ENCODE results near the gene SELENOH. TPM values are rescaled to one million over a fixed set of nuclear protein-coding genes. Genes with fewer than 3 reads are reported as not detected.

SELENOH gene
- total RNA-seq, 6 experiments from 2014 or later = 57.1 to 110 (median 70.7) TPM

- no peaks in the 10 kb centered on the region for H3K9me3 ChIP-seq
- H3K4me1 ChIP-seq = peaks cover 0 to 32% (median 10%) of the 10 kb centered on the region in 4 donors
- DNase-seq (no peak), ATAC-seq (peak; percentile 41 to 54 (median 48))
- no peaks in the 10 kb centered on the region for H3K27me3 ChIP-seq
- peak overlapping the region; percentile 54 to 60 (median 57) for H3K4me3 ChIP-seq
- intact Hi-C loops (cut with DNase I) = no loop called here
- no peak for TF ChIP-seq CTCF (IDR thresholded peaks at IDR 0.05)
- no peaks in the 10 kb centered on the region for H3K36me3 ChIP-seq
- peak overlapping the region; percentile 89 to 98 (median 95) for H3K27ac ChIP-seq
- 0% methylated on average over 9 of the region's 9 CpGs for WGBS (ENCODE audit: insufficient coverage, low coverage, low lambda C conversion rate, missing lambda C conversion rate)
Observed at GRCh38 chr11:57762235-57762861, 21.1 kb downstream of the SELENOH start.

GRCh38 chr11:57763568-57763967, 22.3 kb downstream of the SELENOH start:
- intact Hi-C loops (cut with DNase I) = no loop called here
- Histone ChIP-seq H3K4me1 (peaks cover 0 to 32% (median 10%) of the 10 kb centered on the region in 4 donors), H3K27me3 (no peaks in the 10 kb centered on the region), H3K9me3 (no peaks in the 10 kb centered on the region), H3K36me3 (no peaks in the 10 kb centered on the region), H3K27ac (peak overlapping the region; percentile 89 to 98 (median 95)), H3K4me3 (peak overlapping the region; percentile 54 to 60 (median 57))
- DNase-seq (no peak), ATAC-seq (peak in 3 of 4 donors; percentile 26 to 44 (median 38))
- TF ChIP-seq CTCF (IDR thresholded peaks at IDR 0.05) (peak in 3 of 4 donors; percentile 14 to 25 (median 22)), POLR2A (IDR thresholded peaks at IDR 0.05) (no peak)
- 5% methylated on average over 1 of the region's 1 CpG for WGBS (ENCODE audit: insufficient coverage, low coverage, low lambda C conversion rate, missing lambda C conversion rate)

- WGBS (ENCODE audit: insufficient coverage, low coverage, low lambda C conversion rate, missing lambda C conversion rate) = 26% methylated on average over 4 of the region's 4 CpGs
- no peak for TF ChIP-seq CTCF (IDR thresholded peaks at IDR 0.05)
- TF ChIP-seq POLR2A (IDR thresholded peaks at IDR 0.05) = no peak
- intact Hi-C loops (cut with DNase I) = no loop called here
- no peaks in the 10 kb centered on the region for H3K36me3 ChIP-seq
- H3K27me3 ChIP-seq = no peaks in the 10 kb centered on the region
- H3K9me3 ChIP-seq = no peaks in the 10 kb centered on the region
- peaks cover 0 to 33% (median 13%) of the 10 kb centered on the region in 4 donors for H3K4me1 ChIP-seq
- peak overlapping the region; percentile 89 to 98 (median 95) for H3K27ac ChIP-seq
- DNase-seq (no peak), ATAC-seq (no peak)
- peak overlapping the region; percentile 54 to 60 (median 57) for H3K4me3 ChIP-seq
Observed at GRCh38 chr11:57764021-57764420, 22.7 kb downstream of the SELENOH start.

- Histone ChIP-seq H3K36me3 (no peaks in the 10 kb centered on the region), H3K27ac (peak overlapping the region; percentile 24 to 89 (median 45)), H3K4me1 (peaks cover 0 to 38% (median 13%) of the 10 kb centered on the region in 4 donors), H3K4me3 (peak overlapping the region; percentile 54 to 60 (median 57)), H3K27me3 (no peaks in the 10 kb centered on the region), H3K9me3 (no peaks in the 10 kb centered on the region)
- intact Hi-C loops (cut with DNase I) = no loop called here
- no peak for TF ChIP-seq CTCF (IDR thresholded peaks at IDR 0.05)
- TF ChIP-seq POLR2A (IDR thresholded peaks at IDR 0.05) = no peak
- no peak for DNase-seq
- peak in 1 of 4 donors; percentile 13 for ATAC-seq
- 30% methylated on average over 2 of the region's 2 CpGs for WGBS (ENCODE audit: insufficient coverage, low coverage, low lambda C conversion rate, missing lambda C conversion rate)
Observed at GRCh38 chr11:57764566-57764965, 23.3 kb downstream of the SELENOH start.
